Neuronal stem cell (in vitro differentiated cells): ENCODE data around the gene AMDHD2.

Experiments used
- DNase-seq: peaks from one replicate; pipeline ENCODE4 v3.0.0-alpha.2; 2013; ENCODE audit warnings: low spot score
- H2AFZ ChIP-seq: one replicate; pipeline ENCODE4 v1.6.1; 2013; ENCODE audit warnings: mild to moderate bottlenecking, low read length, inconsistent platforms
- H2AK5ac ChIP-seq: 2 replicates; pipeline ENCODE4 v1.6.1; 2013; ENCODE audit warnings: low read depth, mild to moderate bottlenecking, inconsistent platforms, low read length, moderate library complexity, mixed read lengths
- H2BK120ac ChIP-seq: 2 replicates; pipeline ENCODE4 v1.6.1; 2013; ENCODE audit warnings: low read depth, mild to moderate bottlenecking, inconsistent platforms, low read length, moderate library complexity, mixed read lengths
- H2BK12ac ChIP-seq: one replicate; pipeline ENCODE4 v1.6.1; 2013; ENCODE audit warnings: low read length, inconsistent platforms
- H2BK15ac ChIP-seq: 2 replicates; pipeline ENCODE4 v1.6.1; 2013; ENCODE audit warnings: mild to moderate bottlenecking, low read length, inconsistent platforms, mixed read lengths
- H2BK5ac ChIP-seq: one replicate; pipeline ENCODE4 v1.6.1; 2013; ENCODE audit warnings: inconsistent platforms, mild to moderate bottlenecking, low read length, moderate library complexity
- H3K14ac ChIP-seq: one replicate; pipeline ENCODE4 v1.6.1; 2013; ENCODE audit warnings: low read length, inconsistent platforms
- H3K18ac ChIP-seq: 2 replicates; pipeline ENCODE4 v1.6.1; 2013; ENCODE audit warnings: low read length, inconsistent platforms
- H3K23ac ChIP-seq: 2 replicates; pipeline ENCODE4 v1.6.1; 2013; ENCODE audit warnings: low read depth, mild to moderate bottlenecking, mixed read lengths, low read length, inconsistent platforms; ENCODE audit not compliant: poor library complexity
- H3K27ac ChIP-seq: replicated peaks from 3 replicates; pipeline ENCODE4 v1.5.1; 2013; ENCODE audit warnings: low read length, inconsistent platforms
- H3K27me3 ChIP-seq, 3 experiments: 2 replicates each; pipeline ENCODE4 v1.6.1; 2013; ENCODE audit warnings: low read length in 3 of 3, mild to moderate bottlenecking in 2 of 3, inconsistent platforms in 1 of 3, low read depth in 1 of 3, mixed read lengths in 1 of 3, moderate library complexity in 1 of 3; ENCODE audit not compliant: control insufficient read depth in 3 of 3, insufficient read depth in 3 of 3
- H3K36me3 ChIP-seq, 2 donors: replicated peaks in 1 of 2; 2 replicates each; pipeline ENCODE4 v1.6.1; 2013; ENCODE audit warnings: low read length in 2 of 2; ENCODE audit not compliant: control insufficient read depth in 2 of 2, insufficient read depth in 2 of 2
- H3K4ac ChIP-seq: 2 replicates; pipeline ENCODE4 v1.6.1; 2013; ENCODE audit warnings: inconsistent platforms, mild to moderate bottlenecking, low read length, moderate library complexity
- H3K4me1 ChIP-seq, 2 donors: 1 replicate in 1 of 2; 2 replicates in 1 of 2; pipeline ENCODE4 v1.6.1; 2013; ENCODE audit warnings: low read length in 2 of 2, low read depth in 1 of 2; ENCODE audit not compliant: control insufficient read depth in 2 of 2, insufficient read depth in 1 of 2
- H3K4me2 ChIP-seq: one replicate; pipeline ENCODE4 v1.6.1; 2013; ENCODE audit warnings: mild to moderate bottlenecking, low read length, inconsistent platforms; ENCODE audit not compliant: insufficient read depth, poor library complexity, severe bottlenecking
- H3K4me3 ChIP-seq, 2 donors: 2 replicates each; pipeline ENCODE4 v1.5.1; 2013; ENCODE audit warnings: low read length in 2 of 2, mild to moderate bottlenecking in 2 of 2, inconsistent platforms in 1 of 2, moderate library complexity in 1 of 2
- H3K79me1 ChIP-seq: one replicate; pipeline ENCODE4 v1.6.1; 2013; ENCODE audit warnings: low read depth, mild to moderate bottlenecking, inconsistent platforms, low read length, moderate library complexity
- H3K9ac ChIP-seq: one replicate; pipeline ENCODE4 v1.6.1; 2013; ENCODE audit warnings: mild to moderate bottlenecking, low read depth, low read length, inconsistent platforms; ENCODE audit not compliant: poor library complexity
- H3K9me3 ChIP-seq, 2 donors: replicated peaks in 1 of 2; 2 replicates each; pipeline versions ENCODE3 to v1.6.1; 2013; ENCODE audit warnings: low read length in 2 of 2, mild to moderate bottlenecking in 2 of 2, inconsistent platforms in 1 of 2, low read depth in 1 of 2, mixed read lengths in 1 of 2, moderate library complexity in 1 of 2; ENCODE audit not compliant: control insufficient read depth in 2 of 2, insufficient read depth in 1 of 2
- H4K8ac ChIP-seq: one replicate; pipeline ENCODE4 v1.6.1; 2013; ENCODE audit warnings: low read depth, mild to moderate bottlenecking, inconsistent platforms, low read length, moderate library complexity
- H4K91ac ChIP-seq: one replicate; pipeline ENCODE4 v1.6.1; 2013; ENCODE audit warnings: low read length, low read depth, mild to moderate bottlenecking, inconsistent platforms; ENCODE audit not compliant: poor library complexity
- WGBS, 2 donors: extraction: QIAGEN DNeasy Blood & Tissue Kit; methylation state at CpG; one replicate each; pipeline ENCODE4 v1.1.7; 2013; ENCODE audit warnings: missing lambda C conversion rate in 2 of 2, mixed read lengths in 1 of 2; ENCODE audit not compliant: insufficient read length in 2 of 2, insufficient replicate concordance in 1 of 2; ENCODE audit errors: extremely low coverage in 2 of 2; 5-methylcytosine and 5-hydroxymethylcytosine counted together

The AMDHD2 gene

GRCh38 chr16:2531371-2531695 lies 11.2 kb downstream of the AMDHD2 start, which contains the start of gene CEMP1:
Gene CEMP1, minus strand, starts transcription at chr16:2531408. Its CDS starts 335 bp downstream, at chr16:2531073.
- Histone ChIP-seq H3K36me3 (peaks cover 12 to 25% of the 10 kb centered on the region in 2 donors), H2BK15ac (peak within 1 kb of the TSS; percentile 85), H2AFZ (peak within 1 kb of the TSS; percentile 84), H4K8ac (peak within 1 kb of the TSS; percentile 23), H3K4me3 (peak within 1 kb of the TSS; percentile 53 to 85), H3K4me1 (peaks cover 6 to 18% of the 10 kb centered on the region in 2 donors), H3K9ac (peak within 1 kb of the TSS; percentile 92), H3K79me1 (peaks cover 7% of the 10 kb centered on the region), H2BK5ac (peak within 1 kb of the TSS; percentile 95), H3K14ac (peak within 1 kb of the TSS; percentile 97), H2BK12ac (peak within 1 kb of the TSS; percentile 84), H2AK5ac (peak within 1 kb of the TSS; percentile 92), H3K27ac (peak within 1 kb of the TSS; percentile 49), H3K4ac (peak within 1 kb of the TSS; percentile 84), H3K23ac (peak within 1 kb of the TSS; percentile 99), H3K27me3 (peaks cover 0 to 2% (median 0%) of the 10 kb centered on the region in 3 experiments), H3K18ac (peak within 1 kb of the TSS; percentile 95), H3K9me3 (no peaks in the 10 kb centered on the region), H2BK120ac (no peak within 1 kb of the TSS), H4K91ac (no peak within 1 kb of the TSS), H3K4me2 (peak within 1 kb of the TSS; percentile 96)
- no CpG with 5 or more reads among the region's 11 CpGs for WGBS, 2 donors
- DNase-seq = no peak

- H3K18ac ChIP-seq = peak overlapping the region; percentile 95
- peak overlapping the region; percentile 96 for H3K4me2 ChIP-seq
- H3K4ac ChIP-seq = peak overlapping the region; percentile 84
- H3K9ac ChIP-seq = peak overlapping the region; percentile 92
- H2BK120ac ChIP-seq = no peak overlapping the region
- H3K4me3 ChIP-seq = peak overlapping the region; percentile 53 to 85
- H4K8ac ChIP-seq = no peak overlapping the region
- peak; percentile 95 for DNase-seq
- no peaks in the 10 kb centered on the region for H3K9me3 ChIP-seq
- peak overlapping the region; percentile 92 for H2AK5ac ChIP-seq
- peaks cover 0 to 2% (median 0%) of the 10 kb centered on the region in 3 experiments for H3K27me3 ChIP-seq
- peaks cover 7% of the 10 kb centered on the region for H3K79me1 ChIP-seq
- peaks cover 12 to 23% of the 10 kb centered on the region in 2 donors for H3K36me3 ChIP-seq
- peak overlapping the region; percentile 97 for H3K14ac ChIP-seq
- H3K23ac ChIP-seq = peak overlapping the region; percentile 99
- no CpG with 5 or more reads among the region's 84 CpGs for WGBS, 2 donors
- peak overlapping the region; percentile 84 for H2BK12ac ChIP-seq
- peak overlapping the region; percentile 49 for H3K27ac ChIP-seq
- peak overlapping the region; percentile 85 for H2BK15ac ChIP-seq
- H4K91ac ChIP-seq = no peak overlapping the region
- H2BK5ac ChIP-seq = peak overlapping the region; percentile 95
- H2AFZ ChIP-seq = peak overlapping the region; percentile 84
- H3K4me1 ChIP-seq = peaks cover 6 to 20% of the 10 kb centered on the region in 2 donors
Measured at GRCh38 chr16:2531696-2532493, 11.7 kb downstream of the AMDHD2 start.

GRCh38 chr16:2532494-2533141 lies 12.4 kb downstream of the AMDHD2 start:
- DNase-seq = no peak
- Histone ChIP-seq H3K9me3 (no peaks in the 10 kb centered on the region), H3K4me3 (peak overlapping the region; percentile 53 to 85)

More at GRCh38 chr16:2532494-2533141, 12.4 kb downstream of the AMDHD2 start:
- Histone ChIP-seq H3K18ac (peak overlapping the region; percentile 95), H3K27me3 (peaks cover 0 to 2% (median 0%) of the 10 kb centered on the region in 3 experiments), H3K9ac (peak overlapping the region; percentile 81), H2AK5ac (peak overlapping the region; percentile 75), H4K91ac (no peak overlapping the region), H3K14ac (peak overlapping the region; percentile 82), H3K4me2 (peak overlapping the region; percentile 96), H4K8ac (no peak overlapping the region), H2AFZ (peak overlapping the region; percentile 84), H3K23ac (peak overlapping the region; percentile 99), H2BK120ac (no peak overlapping the region), H3K36me3 (peaks cover 12 to 17% of the 10 kb centered on the region in 2 donors), H3K27ac (no peak overlapping the region), H2BK5ac (peak overlapping the region; percentile 2), H3K4ac (no peak overlapping the region), H2BK12ac (peak overlapping the region; percentile 84), H3K79me1 (peaks cover 7% of the 10 kb centered on the region), H3K4me1 (peaks cover 6 to 20% of the 10 kb centered on the region in 2 donors), H2BK15ac (peak overlapping the region; percentile 11)
- WGBS, 2 donors = no CpG with 5 or more reads among the region's 37 CpGs
